GM23248 (cell line): ENCODE data around the gene POLD1. TPM values are rescaled to one million over a fixed set of nuclear protein-coding genes. Genes with fewer than 3 reads are reported as not detected.

Experiments used
- DNase-seq: peaks from one replicate; pipeline ENCODE4 v3.0.0-alpha.2; 2015
- H2AFZ ChIP-seq: fragments of 200-600 bp; sonication (generic); 2 replicates; pipeline ENCODE4 v1.6.1; 2016; ENCODE audit warnings: antibody characterized with exemption
- H3F3A ChIP-seq: fragments of 200-600 bp; sonication (generic); 2 replicates; pipeline ENCODE4 v1.6.1; 2016; ENCODE audit warnings: mild to moderate bottlenecking, antibody characterized with exemption, mixed run types; ENCODE audit not compliant: insufficient read depth
- H3K27ac ChIP-seq: fragments of 200-600 bp; sonication (generic); 2 replicates; pipeline ENCODE4 v1.5.1; 2016; ENCODE audit warnings: mild to moderate bottlenecking
- H3K27me3 ChIP-seq: fragments of 200-600 bp; sonication (generic); replicated peaks from 2 replicates; pipeline ENCODE4 v1.6.1; 2016; ENCODE audit warnings: mild to moderate bottlenecking; ENCODE audit not compliant: insufficient read depth
- H3K36me3 ChIP-seq: fragments of 200-600 bp; sonication (generic); 2 replicates; pipeline ENCODE4 v1.6.1; 2016; ENCODE audit warnings: low read depth, mild to moderate bottlenecking
- H3K4me1 ChIP-seq: fragments of 200-600 bp; sonication (generic); 2 replicates; pipeline ENCODE4 v1.6.1; 2016; ENCODE audit warnings: mild to moderate bottlenecking; ENCODE audit not compliant: insufficient read depth
- H3K4me2 ChIP-seq: fragments of 200-600 bp; sonication (generic); one replicate; pipeline ENCODE4 v1.6.1; 2016; ENCODE audit warnings: mild to moderate bottlenecking; ENCODE audit not compliant: unreplicated experiment
- H3K4me3 ChIP-seq: fragments of 200-600 bp; sonication (generic); 2 replicates; pipeline ENCODE4 v1.5.1; 2016; ENCODE audit warnings: mild to moderate bottlenecking
- H3K79me2 ChIP-seq: fragments of 200-600 bp; sonication (generic); 2 replicates; pipeline ENCODE4 v1.6.1; 2016; ENCODE audit warnings: mild to moderate bottlenecking; ENCODE audit not compliant: insufficient read depth
- H3K9ac ChIP-seq: fragments of 200-600 bp; sonication (generic); 2 replicates; pipeline ENCODE4 v1.6.1; 2016; ENCODE audit warnings: mild to moderate bottlenecking
- H3K9me2 ChIP-seq: fragments of 200-600 bp; sonication (generic); 2 replicates; pipeline ENCODE4 v1.6.1; 2016; ENCODE audit warnings: mixed run types, mild to moderate bottlenecking, moderate library complexity; ENCODE audit not compliant: insufficient read depth
- H3K9me3 ChIP-seq: fragments of 200-600 bp; sonication (generic); one replicate; pipeline ENCODE4 v1.6.1; 2017; ENCODE audit warnings: low read depth
- H4K20me1 ChIP-seq: fragments of 200-600 bp; sonication (generic); 2 replicates; pipeline ENCODE4 v1.6.0; 2016; ENCODE audit not compliant: insufficient read depth
- EZH2 ChIP-seq: fragments of 200-600 bp; sonication (generic); IDR thresholded peaks from 2 replicates; pipeline ENCODE4 v1.6.1; 2018; ENCODE audit warnings: antibody characterized with exemption, mild to moderate bottlenecking; ENCODE audit not compliant: insufficient read depth, poor library complexity, severe bottlenecking
- EZH2phosphoT487 ChIP-seq: fragments of 200-600 bp; sonication (generic); IDR thresholded peaks from 2 replicates; pipeline ENCODE4 v1.6.1; 2018; ENCODE audit warnings: antibody characterized with exemption, moderate library complexity, mild to moderate bottlenecking, low read depth; ENCODE audit not compliant: insufficient read depth
- WGBS, 2 experiments: methylation state at CpG; one replicate each; pipeline ENCODE4 v1.1.6; 2015 to 2017; ENCODE audit warnings: low lambda C conversion rate in 2 of 2, low coverage in 1 of 2; ENCODE audit errors: missing lambda C conversion rate in 2 of 2; 5-methylcytosine and 5-hydroxymethylcytosine counted together
- in situ Hi-C: fragments of 300-500 bp; cut with MboI; formaldehyde crosslinking; loops from 2 replicates; pipeline ENCODE4 v1.15.0; 2020
- polyA plus RNA-seq: library from polyadenylated mRNA; unstranded; fragments of >200 nt; fragmentation: Nextera tagmentation; extraction: Ambion mirVana; gene quantifications from 2 replicates; pipeline ENCODE4 v1.2.1, GENCODE V29; 2016
- total RNA-seq: library from RNA; depleted of rRNA; stranded (reverse); fragments of >200 nt; shearing (Covaris generic); gene quantifications from 2 replicates; pipeline ENCODE4 v1.2.3, GENCODE V29; 2014

Gene POLD1
- total and polyA plus RNA-seq, 2 experiments from 2014 or later, result 12.6 to 18.3 TPM

- Histone ChIP-seq H3K27me3 (peaks cover 13% of the 10 kb centered on the region; the same call in 1 of the 2 replicates), H3K9me2 (no peaks in the 10 kb centered on the region), H3K9me3 (no peaks in the 10 kb centered on the region), H3K36me3 (no peaks in the 10 kb centered on the region), H2AFZ (no peak overlapping the region), H3F3A (no peaks in the 10 kb centered on the region), H4K20me1 (no peaks in the 10 kb centered on the region), H3K27ac (no peak overlapping the region), H3K9ac (no peak overlapping the region), H3K4me1 (no peaks in the 10 kb centered on the region), H3K4me3 (no peak overlapping the region), H3K4me2 (no peak overlapping the region), H3K79me2 (no peaks in the 10 kb centered on the region)
- WGBS, 2 experiments, result 60 to 64% methylated on average over 7 of the region's 7 CpGs
- no peak for DNase-seq
- in situ Hi-C loops, result no loop called here
- TF ChIP-seq EZH2 (no peak), EZH2phosphoT487 (no peak)
These were observed 41.4 kb downstream of the POLD1 start for GRCh38 chr19:50425581-50425980.

- H3K9me2 ChIP-seq, result no peaks in the 10 kb centered on the region
- in situ Hi-C loops, result no loop called here
- H3K9ac ChIP-seq, result no peak overlapping the region
- no peak for TF ChIP-seq EZH2
- no peaks in the 10 kb centered on the region for H3K79me2 ChIP-seq
- H3K27ac ChIP-seq, result no peak overlapping the region
- H3K4me2 ChIP-seq, result peak overlapping the region; percentile 16
- no peaks in the 10 kb centered on the region for H3K4me1 ChIP-seq
- no peak for DNase-seq
- no peaks in the 10 kb centered on the region for H3F3A ChIP-seq
- H3K9me3 ChIP-seq, result no peaks in the 10 kb centered on the region
- H3K4me3 ChIP-seq, result no peak overlapping the region
- H3K36me3 ChIP-seq, result no peaks in the 10 kb centered on the region
- 75 to 80% methylated on average over 24 to 26 of the region's 26 CpGs for WGBS, 2 experiments
- H2AFZ ChIP-seq, result 0 out of 2 replicates have a peak overlapping the region, but pooled peaks have one; percentile 53
- H4K20me1 ChIP-seq, result no peaks in the 10 kb centered on the region
- H3K27me3 ChIP-seq, result peaks cover 21% of the 10 kb centered on the region
These were observed 43.3 kb downstream of the POLD1 start for GRCh38 chr19:50427318-50427925.

GRCh38 chr19:50427997-50428425 is 43.9 kb downstream of the POLD1 start:
- peak overlapping the region; percentile 40 for H3K4me3 ChIP-seq
- H3K9me2 ChIP-seq, result no peaks in the 10 kb centered on the region
- no peaks in the 10 kb centered on the region for H3K79me2 ChIP-seq
- no peaks in the 10 kb centered on the region for H3K9me3 ChIP-seq
- no peak overlapping the region for H3K9ac ChIP-seq
- H3F3A ChIP-seq, result no peaks in the 10 kb centered on the region
- WGBS, 2 experiments, result 9 to 15% methylated on average over 28 to 34 of the region's 38 CpGs
- TF ChIP-seq EZH2phosphoT487 (no peak), EZH2 (no peak)
- no peak overlapping the region for H3K27ac ChIP-seq
- H2AFZ ChIP-seq, result peak overlapping the region; percentile 53
- no peaks in the 10 kb centered on the region for H3K4me1 ChIP-seq
- no peaks in the 10 kb centered on the region for H3K36me3 ChIP-seq
- H3K27me3 ChIP-seq, result peaks cover 27% of the 10 kb centered on the region
- DNase-seq, result peak; percentile 73
- in situ Hi-C loops, result no loop called here
- H3K4me2 ChIP-seq, result peak overlapping the region; percentile 16
- H4K20me1 ChIP-seq, result no peaks in the 10 kb centered on the region

GRCh38 chr19:50428772-50429463 is 44.8 kb downstream of the POLD1 start:
- DNase-seq, result no peak

More at GRCh38 chr19:50428772-50429463, 44.8 kb downstream of the POLD1 start:
- Histone ChIP-seq H3K9me3 (no peaks in the 10 kb centered on the region), H3K9me2 (no peaks in the 10 kb centered on the region), H4K20me1 (no peaks in the 10 kb centered on the region), H3K4me3 (no peak overlapping the region), H3K4me2 (no peak overlapping the region), H3K36me3 (no peaks in the 10 kb centered on the region), H3K27ac (no peak overlapping the region), H3K79me2 (no peaks in the 10 kb centered on the region), H3K4me1 (no peaks in the 10 kb centered on the region), H2AFZ (no peak overlapping the region), H3F3A (no peaks in the 10 kb centered on the region), H3K9ac (no peak overlapping the region), H3K27me3 (peaks cover 34% of the 10 kb centered on the region)
- no peak for TF ChIP-seq EZH2phosphoT487
- TF ChIP-seq EZH2, result no peak
- in situ Hi-C loops, result no loop called here
- WGBS, 2 experiments, result 52 to 53% methylated on average over 7 of the region's 7 CpGs
